LNCAP (cell line): ENCODE data around the gene CSF3R.

Source experiments
- CTCF ChIP-seq: fragments of 450-650 bp; IDR thresholded peaks from 2 replicates; pipeline ENCODE4 v1.5.1; 2017; ENCODE audit warnings: mild to moderate bottlenecking

The CSF3R gene

GRCh38 chr1:36511804-36512798 is 29.4 kb upstream of the CSF3R start:
- TF ChIP-seq CTCF: no peak

DNA sequence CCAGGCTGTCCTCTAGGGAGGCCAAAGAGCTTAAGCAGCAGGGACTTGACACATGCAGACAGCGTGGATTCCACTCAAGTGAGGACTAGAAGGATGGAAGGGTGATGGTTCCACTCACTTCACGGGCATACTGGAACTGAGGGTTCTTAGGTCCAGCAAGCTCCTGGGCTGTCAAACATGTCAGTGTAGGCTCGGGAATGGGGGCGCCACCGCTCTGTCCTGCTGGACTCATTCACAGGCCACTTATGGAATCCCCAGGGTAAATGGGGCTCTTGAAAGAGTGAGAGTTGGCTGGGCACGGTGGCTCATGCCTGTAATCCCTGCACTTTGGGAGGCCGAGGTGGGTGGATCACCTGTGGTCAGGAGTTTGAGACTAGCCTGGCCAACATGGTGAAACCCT is 27.7 kb upstream of the CSF3R start:
- TF ChIP-seq CTCF: no peak

DNA sequence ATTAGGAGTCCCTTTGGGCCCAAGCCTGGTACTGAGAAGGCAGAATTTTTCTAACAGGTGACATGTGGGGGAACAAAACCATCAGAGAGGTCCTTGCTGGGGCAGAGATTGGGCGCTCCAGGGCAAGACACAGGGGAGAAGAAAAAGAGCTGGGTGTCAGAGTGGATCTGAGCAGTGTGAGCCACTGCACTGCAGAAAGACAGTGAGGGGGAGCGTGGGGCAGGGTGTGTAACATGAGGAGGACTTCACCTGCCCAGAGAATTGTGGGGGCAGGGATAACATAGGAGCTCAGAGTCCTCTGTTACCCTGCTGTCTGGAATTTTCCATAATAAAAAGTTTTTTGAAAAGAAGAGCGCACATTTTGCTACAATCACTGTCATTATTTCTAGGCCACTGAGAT is 25.5 kb upstream of the CSF3R start:
- TF ChIP-seq CTCF: no peak

- TF ChIP-seq CTCF: no peak
These were observed 23.7 kb upstream of the CSF3R start for GRCh38 chr1:36506276-36506920.

DNA sequence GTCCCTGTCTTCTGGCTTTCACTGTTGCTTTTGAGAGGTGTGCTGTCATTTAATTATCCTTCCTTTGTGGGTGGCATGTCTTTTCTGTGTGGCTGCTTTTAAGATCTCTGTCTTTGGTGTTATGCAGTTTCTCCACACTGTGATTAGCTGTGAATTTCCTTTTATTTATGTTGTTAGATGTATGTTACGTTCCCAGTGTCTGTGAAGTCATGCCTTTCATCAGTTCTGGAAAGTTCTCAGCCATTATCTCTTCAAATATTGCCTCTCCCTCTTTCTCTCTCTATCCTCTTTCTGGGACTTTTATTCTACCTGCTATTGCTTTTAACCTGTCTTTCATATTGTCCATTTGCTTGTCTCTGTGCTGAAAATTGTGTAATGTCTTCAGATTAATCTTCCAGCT is 21.0 kb upstream of the CSF3R start:
- no peak for TF ChIP-seq CTCF

DNA sequence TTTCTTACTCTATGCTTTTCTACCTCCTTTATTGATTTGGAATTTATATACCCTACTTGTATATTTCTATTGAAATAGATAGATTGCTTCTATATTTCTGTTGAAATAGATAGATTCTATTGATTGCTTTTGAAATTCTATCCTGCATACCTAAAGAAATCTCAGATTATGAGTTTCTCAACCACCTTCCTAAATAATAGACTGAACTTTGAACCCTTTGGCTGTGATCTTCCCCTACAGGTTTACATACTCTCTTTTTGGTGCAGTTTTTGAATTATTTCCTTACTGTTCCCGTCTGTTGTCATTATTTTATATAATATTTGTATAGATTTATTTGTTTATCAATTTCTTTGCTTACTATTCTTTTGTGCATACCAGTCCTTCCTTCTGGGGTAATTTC is 20.4 kb upstream of the CSF3R start:
- TF ChIP-seq CTCF: no peak

DNA sequence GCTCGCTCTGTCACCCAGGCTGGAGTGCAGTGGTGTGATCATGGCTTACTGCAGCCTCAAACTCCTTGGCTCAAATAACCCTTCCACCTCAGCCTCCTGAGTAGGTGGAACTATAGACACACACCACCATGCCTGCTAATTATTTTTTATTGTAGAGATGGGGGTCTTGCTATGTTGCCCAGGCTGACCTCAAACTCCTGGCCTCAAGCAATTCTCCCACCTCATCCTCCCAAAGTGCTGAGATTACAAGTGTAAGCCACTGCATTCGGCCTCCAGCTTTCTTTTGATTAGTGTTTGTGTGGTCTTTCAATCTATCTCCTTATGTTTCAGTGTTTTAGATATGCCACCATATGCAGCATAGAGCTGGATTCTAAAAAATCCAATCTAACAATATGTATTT is 19.9 kb upstream of the CSF3R start:
- no peak for TF ChIP-seq CTCF
